ENCODE measurements around the gene ZDHHC7. TPM values are rescaled to one million over a fixed set of nuclear protein-coding genes. Genes with fewer than 3 reads are reported as not detected.

The ZDHHC7 gene
- polyA plus RNA-seq, 2 of the 4 experiments (the other 2 are of a cell fraction) = 42.3 to 58.0 TPM

DNA sequence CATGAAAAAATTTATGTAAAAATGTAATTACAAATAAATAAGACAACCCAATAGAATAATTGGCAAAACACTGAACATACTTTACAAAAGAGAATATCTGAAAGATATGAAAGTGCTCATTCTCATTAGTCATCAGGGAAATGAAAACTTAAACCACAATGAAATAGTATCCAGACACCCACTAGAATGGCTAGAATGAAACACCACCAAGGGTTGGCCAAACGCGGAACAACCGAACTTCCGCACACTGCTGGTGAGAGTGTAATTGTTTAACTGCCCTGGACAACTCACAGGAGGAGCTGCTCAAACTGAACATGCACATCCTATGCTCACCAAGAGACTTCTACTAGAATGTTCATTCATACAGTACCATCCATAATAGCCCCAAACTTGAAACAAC lies 5.8 kb upstream of the ZDHHC7 start (continued):
- TF ChIP-seq, protein P1, sequence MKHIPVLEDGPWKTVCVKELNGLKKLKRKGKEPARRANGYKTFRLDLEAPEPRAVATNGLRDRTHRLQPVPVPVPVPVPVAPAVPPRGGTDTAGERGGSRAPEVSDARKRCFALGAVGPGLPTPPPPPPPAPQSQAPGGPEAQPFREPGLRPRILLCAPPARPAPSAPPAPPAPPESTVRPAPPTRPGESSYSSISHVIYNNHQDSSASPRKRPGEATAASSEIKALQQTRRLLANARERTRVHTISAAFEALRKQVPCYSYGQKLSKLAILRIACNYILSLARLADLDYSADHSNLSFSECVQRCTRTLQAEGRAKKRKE (CRISPR knock-in tag; IDR thresholded peaks at IDR 0.05; ENCODE audit: low read depth) = no peak
- TF ChIP-seq TFCP2L1 (CRISPR knock-in tag; IDR thresholded peaks at IDR 0.05) (no peak), FOSL2 (IDR thresholded peaks at IDR 0.05) (no peak), FOSL2 (CRISPR knock-in tag; IDR thresholded peaks at IDR 0.05) (no peak), EP300 (IDR thresholded peaks at IDR 0.05) (no peak)

DNA sequence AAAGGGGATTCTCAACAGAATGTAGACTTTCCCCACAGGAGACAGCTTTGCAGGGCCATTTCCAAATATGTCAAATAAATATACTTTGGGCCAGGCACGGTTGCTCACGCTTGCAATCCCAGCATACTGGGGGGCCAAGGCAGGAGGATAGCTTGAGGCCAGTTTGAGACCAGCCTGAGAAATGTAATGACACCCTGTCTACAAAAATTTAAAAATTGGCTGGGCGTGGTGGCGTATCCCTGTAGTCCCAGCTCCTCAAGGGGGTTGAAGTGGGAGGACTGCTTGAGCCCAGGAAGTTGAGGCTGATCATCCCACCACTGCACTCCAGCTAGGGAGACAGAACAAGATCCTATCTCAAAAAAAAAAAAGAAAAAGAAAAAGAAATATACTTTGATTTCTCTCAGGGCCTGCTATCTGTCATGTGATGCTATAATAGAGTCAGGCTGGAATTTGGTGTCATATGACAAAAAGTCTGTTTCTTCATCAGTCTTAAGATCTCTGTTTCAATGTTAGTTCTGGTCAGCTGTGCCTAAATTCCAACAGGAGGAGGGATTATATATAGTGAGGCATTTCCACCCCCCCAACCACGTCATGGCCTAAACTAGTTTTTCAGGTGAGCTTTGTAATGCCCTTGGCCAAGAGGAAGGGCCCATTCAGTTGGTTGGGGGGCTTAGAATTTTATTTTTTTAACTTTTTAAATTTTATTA lies 4.3 kb upstream of the ZDHHC7 start:
- no peak for TF ChIP-seq RFX5 (IDR thresholded peaks at IDR 0.05)
- no peak for TF ChIP-seq PBX3 (IDR thresholded peaks at IDR 0.05)
- no peak for TF ChIP-seq HOXB13 (CRISPR knock-in tag; IDR thresholded peaks at IDR 0.05; ENCODE audit: low read depth)
- no peak for TF ChIP-seq RNF2 (IDR thresholded peaks at IDR 0.05; ENCODE audit: borderline replicate concordance, low read depth)
- TF ChIP-seq MAZ (IDR thresholded peaks at IDR 0.05; ENCODE audit: borderline replicate concordance, low read depth, low read length) = no peak
- TF ChIP-seq CEBPB (IDR thresholded peaks at IDR 0.05) = no peak
- no peak for TF ChIP-seq EHMT2 (IDR thresholded peaks at IDR 0.05; ENCODE audit: low read depth)
- no peak for TF ChIP-seq REST (IDR thresholded peaks at IDR 0.05)
- no peak for TF ChIP-seq TP53 (CRISPR knock-in tag; IDR thresholded peaks at IDR 0.05)
- no peak for TF ChIP-seq FOSL2 (IDR thresholded peaks at IDR 0.05)
- no peak for TF ChIP-seq FOSL2 (CRISPR knock-in tag; IDR thresholded peaks at IDR 0.05)
- no peak for TF ChIP-seq CHD2 (IDR thresholded peaks at IDR 0.05; ENCODE audit: low read length, partially characterized antibody)
- TF ChIP-seq ZFP36 (IDR thresholded peaks at IDR 0.05; ENCODE audit: borderline replicate concordance, partially characterized antibody) = no peak
- no peak for TF ChIP-seq PHF8 (IDR thresholded peaks at IDR 0.05; ENCODE audit: borderline replicate concordance, low read depth)
- no peak for TF ChIP-seq ZNF302 (CRISPR knock-in tag; IDR thresholded peaks at IDR 0.05)
- no peak for TF ChIP-seq EP300 (IDR thresholded peaks at IDR 0.05)
- no peak for TF ChIP-seq POLR2AphosphoS2 (conservative IDR thresholded peaks at IDR 0.05; ENCODE audit: low read length)
- TF ChIP-seq, protein P2, sequence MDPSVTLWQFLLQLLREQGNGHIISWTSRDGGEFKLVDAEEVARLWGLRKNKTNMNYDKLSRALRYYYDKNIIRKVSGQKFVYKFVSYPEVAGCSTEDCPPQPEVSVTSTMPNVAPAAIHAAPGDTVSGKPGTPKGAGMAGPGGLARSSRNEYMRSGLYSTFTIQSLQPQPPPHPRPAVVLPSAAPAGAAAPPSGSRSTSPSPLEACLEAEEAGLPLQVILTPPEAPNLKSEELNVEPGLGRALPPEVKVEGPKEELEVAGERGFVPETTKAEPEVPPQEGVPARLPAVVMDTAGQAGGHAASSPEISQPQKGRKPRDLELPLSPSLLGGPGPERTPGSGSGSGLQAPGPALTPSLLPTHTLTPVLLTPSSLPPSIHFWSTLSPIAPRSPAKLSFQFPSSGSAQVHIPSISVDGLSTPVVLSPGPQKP (IDR thresholded peaks at IDR 0.05; ENCODE audit: low read depth, low read length) = no peak
- CTCF ChIA-PET = interaction anchor here (0.5 to 3.1 kb wide), 7 partner anchors 9 to 289 kb away, joined by 3 to 11 read pairs (median 7); partner anchors contain the start of gene KIAA0513
- H3K9me3 ChIP-seq = no peaks in the 10 kb centered on the region
- FAIRE-seq (no peak), ATAC-seq (no peak), DNase-seq (ENCODE audit: low read depth in 1 of 2, low spot score in 1 of 2) (no peak)
- H3K4me1 ChIP-seq = peaks cover 6% of the 10 kb centered on the region; the same call in 1 of the 3 replicates
- no peak overlapping the region for H3K27ac ChIP-seq
- 93% methylated on average over 5 of the region's 5 CpGs for WGBS (ENCODE audit: missing lambda C conversion rate)
- POLR2A ChIA-PET = interaction anchor here (0.7 kb wide), 1 partner anchor 21 kb away, joined by 3 read pairs; no protein-coding TSS in a partner anchor
- H3K4me2 ChIP-seq = no peak overlapping the region
- no peak overlapping the region for H3K4me3 ChIP-seq
